ENCODE results near the gene TNNT3. TPM values are rescaled to one million over a fixed set of nuclear protein-coding genes. Genes with fewer than 3 reads are reported as not detected.
"Not testable (repeated sequence)": the region's sequence is repeated elsewhere in the genome, so short reads cannot be mapped to it uniquely, and the experiment has no call there.

TNNT3 gene
- total RNA-seq, 1 experiment from 2014 or later, result not detected

GRCh38 chr11:1939006-1939625 is 19.6 kb downstream of the TNNT3 start:
- no peaks in the 10 kb centered on the region for H3K9me2 ChIP-seq (ENCODE audit: insufficient read depth)
- H4K20me1 ChIP-seq (ENCODE audit: insufficient read depth), result no peaks in the 10 kb centered on the region
- H3K9me3 ChIP-seq (ENCODE audit: insufficient read depth, low read depth), result no peaks in the 10 kb centered on the region
- intact Hi-C loops (cut with micrococcal nuclease; ENCODE audit: unreplicated experiment), result no loop called here
- no peak for DNase-seq
- BruUV-seq (replicated peaks), result no TSS peak
- POLR2A ChIA-PET (ENCODE audit: unreplicated experiment), result no interaction called here
- peaks cover 28% of the 10 kb centered on the region for H3K27me3 ChIP-seq (ENCODE audit: insufficient read depth, low read depth)
- H3F3A ChIP-seq (ENCODE audit: insufficient read depth, low read depth), result no peaks in the 10 kb centered on the region
- no peak overlapping the region for H3K4me3 ChIP-seq
- TF ChIP-seq CTCF (conservative IDR thresholded peaks at IDR 0.05) (no peak), EZH2 (IDR thresholded peaks at IDR 0.05; ENCODE audit: low read depth) (no peak)
- H3K79me2 ChIP-seq (ENCODE audit: low read depth), result no peaks in the 10 kb centered on the region
- H3K4me1 ChIP-seq (replicated peaks; ENCODE audit: insufficient read depth), result no peaks in the 10 kb centered on the region
- no peak overlapping the region for H2AFZ ChIP-seq
- H3K4me2 ChIP-seq, result no peak overlapping the region
- no peak overlapping the region for H3K27ac ChIP-seq
- H3K36me3 ChIP-seq (ENCODE audit: low read depth), result no peaks in the 10 kb centered on the region
- CTCF ChIA-PET, result no interaction called here

- CTCF ChIA-PET, result not testable (repeated sequence)
These were observed 20.3 kb downstream of the TNNT3 start for GRCh38 chr11:1939788-1940187.

GRCh38 chr11:1942558-1943260 is 23.2 kb downstream of the TNNT3 start:
- Histone ChIP-seq H3K36me3 (ENCODE audit: low read depth) (no peaks in the 10 kb centered on the region), H3K4me3 (no peak overlapping the region), H3K27me3 (ENCODE audit: insufficient read depth, low read depth) (no peaks in the 10 kb centered on the region; the same call in 1 of the 2 replicates), H3K4me2 (no peak overlapping the region), H3K9me2 (ENCODE audit: insufficient read depth) (no peaks in the 10 kb centered on the region), H2AFZ (no peak overlapping the region), H4K20me1 (ENCODE audit: insufficient read depth) (no peaks in the 10 kb centered on the region), H3K27ac (no peak overlapping the region), H3K79me2 (ENCODE audit: low read depth) (no peaks in the 10 kb centered on the region), H3K4me1 (replicated peaks; ENCODE audit: insufficient read depth) (no peaks in the 10 kb centered on the region), H3F3A (ENCODE audit: insufficient read depth, low read depth) (no peaks in the 10 kb centered on the region), H3K9me3 (ENCODE audit: insufficient read depth, low read depth) (no peaks in the 10 kb centered on the region)
- DNase-seq, result no peak
- TF ChIP-seq CTCF (conservative IDR thresholded peaks at IDR 0.05), result no peak
- TF ChIP-seq EZH2 (IDR thresholded peaks at IDR 0.05; ENCODE audit: low read depth), result no peak
- intact Hi-C loops (cut with micrococcal nuclease; ENCODE audit: unreplicated experiment), result no loop called here
- POLR2A ChIA-PET (ENCODE audit: unreplicated experiment), result no interaction called here
- BruUV-seq (replicated peaks), result no TSS peak
- CTCF ChIA-PET, result no interaction called here

More at GRCh38 chr11:1939788-1940187, 20.3 kb downstream of the TNNT3 start:
- H3K79me2 ChIP-seq (ENCODE audit: low read depth); H3K4me1 ChIP-seq (replicated peaks; ENCODE audit: insufficient read depth); H3K4me2 ChIP-seq; BruUV-seq (replicated peaks); H2AFZ ChIP-seq; H3K4me3 ChIP-seq; H4K20me1 ChIP-seq (ENCODE audit: insufficient read depth); H3F3A ChIP-seq (ENCODE audit: insufficient read depth, low read depth); H3K27ac ChIP-seq; POLR2A ChIA-PET (ENCODE audit: unreplicated experiment); intact Hi-C loops (cut with micrococcal nuclease; ENCODE audit: unreplicated experiment); H3K9me2 ChIP-seq (ENCODE audit: insufficient read depth); H3K9me3 ChIP-seq (ENCODE audit: insufficient read depth, low read depth); H3K36me3 ChIP-seq (ENCODE audit: low read depth); DNase-seq: not testable (repeated sequence)
- peaks cover 21% of the 10 kb centered on the region for H3K27me3 ChIP-seq (ENCODE audit: insufficient read depth, low read depth)
